Epidermal melanocyte (primary cell): Measurements from ENCODE around the gene CDYL.
"Not testable (repeated sequence)": the region's sequence is repeated elsewhere in the genome, so short reads cannot be mapped to it uniquely, and the experiment has no call there.

ENCODE experiments used
- DNase-seq: peaks from one replicate; pipeline ENCODE4 v3.0.0; 2011; ENCODE audit warnings: low spot score; ENCODE audit not compliant: insufficient read length

The CDYL gene

GRCh38 chr6:4804095-4804494 lies 27.9 kb downstream of the CDYL start:
- no peak for DNase-seq

GRCh38 chr6:4805553-4806336 lies 29.5 kb downstream of the CDYL start:
- no peak for DNase-seq

DNA sequence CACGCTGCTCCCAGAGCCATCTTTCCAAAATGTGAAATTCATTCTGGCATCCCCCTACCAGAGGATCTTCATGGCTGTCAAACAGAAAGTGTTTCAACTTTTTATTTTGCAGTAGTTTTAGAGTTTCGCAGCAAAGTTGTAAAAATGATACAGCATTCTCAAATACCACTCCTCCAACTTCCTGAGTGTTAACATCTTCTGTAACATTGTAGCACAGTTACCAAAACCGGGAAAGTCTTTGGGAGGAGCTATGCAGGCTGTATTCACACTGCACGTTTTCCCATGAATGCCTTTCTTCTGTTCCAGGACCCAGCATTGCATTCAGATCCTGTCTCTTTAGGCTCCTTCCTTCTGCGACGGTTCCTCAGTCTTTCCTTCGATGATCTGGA lies 30.1 kb downstream of the CDYL start:
- DNase-seq, result no peak

GRCh38 chr6:4806791-4807190 lies 30.6 kb downstream of the CDYL start:
- DNase-seq, result no peak

- DNase-seq, result no peak
Measured at GRCh38 chr6:4808396-4808795, 32.2 kb downstream of the CDYL start.

- DNase-seq, result no peak
Measured at GRCh38 chr6:4809999-4810918, 34.1 kb downstream of the CDYL start.

GRCh38 chr6:4812068-4812467 lies 35.9 kb downstream of the CDYL start:
- no peak for DNase-seq

GRCh38 chr6:4813055-4813454 lies 36.9 kb downstream of the CDYL start:
- DNase-seq, result no peak

GRCh38 chr6:4814212-4814611 lies 38.0 kb downstream of the CDYL start:
- DNase-seq, result no peak

GRCh38 chr6:4814987-4815386 lies 38.8 kb downstream of the CDYL start:
- DNase-seq, result no peak

DNA sequence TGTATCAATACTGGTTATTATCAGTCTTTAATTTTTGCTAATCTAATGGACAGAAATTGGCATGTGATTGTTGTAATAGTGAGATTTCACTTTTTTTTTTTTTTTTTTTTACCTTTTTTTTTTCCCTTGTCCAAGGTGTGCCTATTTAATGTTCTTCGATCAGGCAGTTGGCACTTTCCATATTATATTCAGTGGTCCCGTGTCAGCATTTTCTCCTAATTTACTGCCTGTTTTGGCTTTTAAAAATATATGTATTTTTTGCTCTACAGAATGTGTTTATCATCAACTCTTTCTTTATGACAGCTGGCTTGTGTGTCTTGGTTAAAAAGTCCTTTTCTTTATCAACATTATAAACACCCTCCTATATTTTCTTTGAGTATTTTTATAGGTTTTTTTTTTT lies 39.4 kb downstream of the CDYL start:
- DNase-seq, result no peak

GRCh38 chr6:4816904-4817303 lies 40.7 kb downstream of the CDYL start:
- DNase-seq, result no peak

- no peak for DNase-seq
Measured at GRCh38 chr6:4817551-4817950, 41.3 kb downstream of the CDYL start.

DNA sequence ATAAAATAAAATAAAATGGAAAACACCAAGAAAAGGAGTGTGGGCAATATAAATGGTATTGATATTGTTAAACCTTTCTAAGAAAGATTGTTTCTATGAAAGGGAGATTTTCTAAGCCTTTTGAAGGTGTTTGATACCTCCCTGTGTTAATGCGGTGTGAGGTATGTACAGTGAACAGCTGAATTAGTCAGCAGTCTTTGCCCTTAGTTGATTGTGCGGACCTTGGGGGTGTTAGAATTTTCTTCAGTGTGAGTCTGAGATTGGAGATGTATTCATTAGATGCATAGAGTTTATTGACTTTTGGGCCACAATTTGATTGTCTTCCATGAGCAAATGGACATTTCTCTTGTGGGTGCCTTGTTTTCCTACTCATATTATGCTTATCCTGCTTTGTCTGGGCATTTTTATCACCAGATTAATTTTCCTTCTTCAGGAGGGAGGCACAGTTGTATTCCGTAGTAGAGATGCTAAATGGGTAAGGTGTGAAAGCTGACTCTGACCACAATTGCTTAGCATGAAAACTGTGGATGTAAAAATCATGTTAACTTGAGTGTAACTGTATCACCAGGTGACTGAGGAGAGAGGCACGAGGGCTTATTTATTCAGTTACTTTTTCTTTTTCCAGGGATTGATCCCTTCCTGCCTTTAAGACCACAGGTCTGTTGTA lies 42.2 kb downstream of the CDYL start:
- DNase-seq, result no peak

DNA sequence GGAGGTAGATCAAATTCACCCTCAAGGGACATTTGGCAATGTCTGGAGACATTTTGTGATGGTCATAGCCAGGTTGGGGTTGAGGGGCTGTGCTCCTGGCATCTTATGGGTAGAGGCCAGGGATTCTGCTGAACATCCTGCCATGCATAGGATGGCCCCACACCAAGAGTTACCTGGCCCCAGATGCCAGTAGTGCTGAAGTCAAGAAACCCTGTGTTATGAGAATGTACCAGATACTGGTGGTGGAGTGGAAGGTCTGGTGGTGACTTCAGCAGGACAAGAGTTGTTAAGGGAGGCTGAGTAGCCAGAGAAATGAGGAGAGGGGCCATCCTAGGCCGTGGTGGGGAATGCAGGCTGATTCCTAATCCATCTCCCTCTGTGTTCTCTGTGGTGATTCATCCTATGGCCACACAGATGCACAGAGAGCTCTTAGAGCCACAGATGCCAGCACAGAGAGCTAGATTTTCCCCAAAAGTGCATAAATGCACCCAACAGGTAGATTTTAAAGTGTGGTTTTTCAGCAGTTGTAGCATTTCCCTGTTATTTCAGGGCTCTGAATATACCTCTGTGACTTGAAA lies 43.6 kb downstream of the CDYL start:
- no peak for DNase-seq

- DNase-seq, result no peak
Measured at GRCh38 chr6:4820704-4821276, 44.6 kb downstream of the CDYL start.

DNA sequence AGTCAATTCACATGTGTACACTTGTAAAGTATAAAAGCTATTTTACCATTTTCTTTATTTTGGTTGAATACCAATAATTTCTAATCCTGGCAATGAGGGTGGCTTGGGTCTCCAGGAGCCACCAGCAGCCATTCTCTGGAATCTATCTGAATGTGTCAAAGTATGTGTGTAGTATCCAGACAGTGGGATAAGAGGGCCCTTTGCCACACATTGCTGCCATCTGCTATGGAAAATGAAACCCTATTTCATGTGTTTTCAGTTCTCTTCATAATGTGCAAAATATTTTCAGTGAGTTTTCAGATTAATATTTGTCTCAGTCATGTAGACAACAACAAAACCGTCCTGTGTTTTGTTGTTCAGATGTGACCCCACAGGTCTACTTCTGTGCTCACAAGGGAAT lies 46.3 kb downstream of the CDYL start:
- no peak for DNase-seq

GRCh38 chr6:4828187-4828698 lies 52.0 kb downstream of the CDYL start:
- DNase-seq, result no peak

DNA sequence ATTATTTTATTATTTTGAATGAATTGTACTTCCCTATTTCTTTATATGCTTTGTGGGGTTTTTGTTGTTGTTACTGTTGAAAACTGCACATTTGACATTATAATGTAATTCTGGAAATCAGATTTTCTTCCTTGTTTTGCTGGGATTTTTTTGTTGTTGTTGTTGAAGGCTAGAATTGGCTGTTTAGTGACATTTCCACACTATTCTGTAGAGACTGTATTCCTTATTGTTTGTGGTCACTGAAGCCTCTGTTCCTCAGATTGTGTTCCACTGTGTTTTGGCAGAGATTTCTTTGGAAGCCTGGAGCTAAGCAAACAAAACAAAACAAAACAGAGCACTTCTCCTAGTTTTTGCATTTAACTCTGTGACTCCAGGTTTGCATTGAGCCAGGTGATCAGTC lies 52.9 kb downstream of the CDYL start:
- DNase-seq, result no peak

GRCh38 chr6:4835540-4835939 lies 59.3 kb downstream of the CDYL start:
- DNase-seq, result not testable (repeated sequence)

- no peak for DNase-seq
Measured at GRCh38 chr6:4840169-4840568, 64.0 kb downstream of the CDYL start.
